HG03460 (cell line): Measurements from ENCODE around the gene PMIS2.

ENCODE experiments used
- ATAC-seq: cut with Tn5 transposase; IDR thresholded peaks from one replicate; pipeline ENCODE4 v1.9.1; 2021; ENCODE audit not compliant: unreplicated experiment

Gene PMIS2

DNA sequence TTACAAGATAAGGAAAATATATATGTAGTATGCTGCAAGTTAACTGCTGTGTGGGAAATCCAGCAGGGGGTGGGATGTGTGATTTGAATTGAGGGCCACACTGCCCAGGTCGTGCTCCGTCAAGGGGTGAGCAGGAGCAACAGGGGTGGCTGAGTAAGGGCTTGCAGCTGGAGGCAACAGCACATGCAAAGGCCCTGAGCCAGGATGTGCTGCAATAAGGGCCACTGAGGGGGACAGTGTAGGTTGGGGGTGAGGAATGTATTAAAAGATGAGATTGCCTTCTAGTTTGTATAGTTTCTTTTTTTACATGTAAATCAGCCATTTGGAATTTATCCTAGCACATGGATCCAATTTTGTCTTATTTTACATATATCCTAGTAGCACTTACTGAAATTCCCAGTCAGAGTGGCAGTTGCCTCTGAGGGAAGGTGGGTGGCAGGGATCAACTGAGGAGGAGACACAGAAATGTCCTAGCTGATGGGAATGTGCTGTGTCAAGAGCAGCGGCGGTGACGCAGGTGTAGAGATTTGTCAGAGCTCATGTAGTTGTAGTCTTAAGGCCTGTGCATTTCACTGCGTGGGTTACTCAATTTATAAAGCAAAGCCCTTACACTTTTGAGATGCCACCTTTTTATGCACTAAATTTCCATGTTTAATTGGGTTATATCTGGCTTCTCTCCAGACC is 37.5 kb downstream of the PMIS2 start:
- ATAC-seq, result no peak

DNA sequence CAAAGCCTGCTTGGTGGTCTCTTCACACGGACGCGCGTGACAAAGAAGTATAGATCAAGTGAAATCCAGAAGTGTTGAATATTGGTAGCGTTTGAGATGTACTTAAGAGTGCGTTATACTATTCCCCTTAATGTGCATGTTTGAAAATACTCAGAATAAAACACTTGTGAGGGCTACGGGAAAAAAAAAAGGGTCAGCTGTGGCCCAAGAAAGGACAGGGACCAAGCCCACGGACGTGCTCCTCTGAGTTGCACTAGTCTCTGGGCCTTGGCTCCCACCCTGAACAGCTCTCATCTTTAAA is 42.2 kb downstream of the PMIS2 start:
- ATAC-seq, result no peak

DNA sequence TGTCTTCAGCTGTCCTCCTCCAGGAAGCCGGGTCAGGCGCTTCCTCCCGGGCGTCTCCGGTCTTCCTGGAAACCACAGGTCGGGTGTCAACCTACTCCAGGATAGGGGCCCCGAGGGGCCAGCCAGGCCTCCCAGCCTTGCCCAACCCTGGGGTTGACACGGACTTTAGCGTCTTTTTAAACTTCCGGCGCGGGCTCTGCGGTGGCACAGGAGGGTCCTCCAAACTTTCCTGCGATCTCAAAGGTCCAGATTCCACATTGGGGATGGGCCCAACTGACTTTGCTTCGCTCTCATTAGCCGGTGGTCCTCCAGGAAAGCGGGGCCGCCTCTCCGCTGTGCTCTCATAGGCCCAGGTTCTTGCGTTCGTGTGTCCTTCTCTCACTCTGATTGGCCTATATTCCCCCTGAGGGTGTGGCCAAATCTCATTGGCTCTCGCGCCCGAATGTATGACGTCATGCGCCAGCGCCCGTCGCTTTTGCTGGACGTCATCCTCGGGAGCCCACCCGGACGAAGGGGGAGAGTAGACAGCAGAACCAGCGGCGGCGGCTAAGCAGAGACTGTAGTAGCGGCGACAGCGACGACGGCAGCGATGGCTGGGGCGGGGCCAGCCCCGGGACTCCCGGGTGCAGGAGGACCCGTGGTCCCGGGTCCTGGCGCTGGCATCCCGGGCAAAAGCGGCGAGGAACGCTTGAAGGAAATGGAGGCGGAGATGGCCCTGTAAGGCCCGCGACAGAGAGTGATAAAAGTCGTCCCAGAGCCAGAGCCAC is 42.8 kb downstream of the PMIS2 start, which contains the start of gene RBM42:
Gene RBM42, plus strand, starts transcription at position 472 of the 767 bp plus-strand sequence. Its CDS starts 118 bp downstream, at position 590.
- peak; percentile 94 for ATAC-seq

DNA sequence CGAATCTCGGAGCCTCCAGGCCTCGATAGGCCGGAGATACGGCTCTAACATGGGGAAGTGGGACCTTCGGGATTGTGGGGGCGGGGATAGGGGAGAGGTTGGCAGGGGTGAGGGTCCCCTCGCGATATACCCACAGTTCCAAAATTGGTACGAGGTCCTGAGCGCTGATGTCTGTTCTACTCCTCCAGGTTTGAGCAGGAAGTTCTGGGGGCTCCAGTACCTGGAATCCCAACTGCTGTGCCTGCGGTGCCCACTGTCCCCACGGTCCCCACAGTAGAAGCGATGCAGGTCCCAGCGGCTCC is 43.3 kb downstream of the PMIS2 start:
- no peak for ATAC-seq

DNA sequence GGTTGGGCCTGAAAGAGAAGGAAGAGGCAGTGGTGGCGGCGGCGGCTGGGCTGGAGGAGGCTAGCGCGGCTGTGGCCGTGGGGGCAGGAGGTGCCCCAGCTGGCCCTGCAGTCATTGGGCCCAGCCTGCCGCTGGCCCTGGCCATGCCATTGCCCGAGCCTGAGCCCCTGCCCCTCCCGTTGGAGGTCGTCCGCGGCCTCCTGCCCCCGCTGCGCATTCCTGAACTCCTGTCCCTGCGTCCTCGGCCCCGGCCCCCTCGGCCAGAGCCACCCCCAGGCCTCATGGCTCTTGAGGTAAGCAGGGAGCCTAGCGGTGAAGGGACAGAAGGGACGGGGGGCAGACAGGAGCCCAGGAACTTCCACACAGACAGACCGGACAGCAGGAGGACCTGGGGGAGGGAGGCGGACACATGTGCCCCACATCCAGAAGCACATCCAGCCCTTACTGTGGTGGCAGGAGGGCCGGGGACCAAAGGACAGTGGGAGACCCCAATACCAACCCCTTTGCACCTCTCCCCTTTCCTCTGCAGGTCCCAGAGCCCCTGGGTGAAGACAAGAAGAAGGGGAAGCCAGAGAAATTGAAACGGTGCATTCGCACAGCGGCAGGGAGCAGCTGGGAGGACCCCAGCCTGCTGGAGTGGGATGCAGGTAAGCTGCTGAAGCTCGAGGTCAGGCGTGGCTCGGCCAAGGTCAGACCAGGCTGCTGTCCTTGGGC is 47.9 kb downstream of the PMIS2 start:
- no peak for ATAC-seq

DNA sequence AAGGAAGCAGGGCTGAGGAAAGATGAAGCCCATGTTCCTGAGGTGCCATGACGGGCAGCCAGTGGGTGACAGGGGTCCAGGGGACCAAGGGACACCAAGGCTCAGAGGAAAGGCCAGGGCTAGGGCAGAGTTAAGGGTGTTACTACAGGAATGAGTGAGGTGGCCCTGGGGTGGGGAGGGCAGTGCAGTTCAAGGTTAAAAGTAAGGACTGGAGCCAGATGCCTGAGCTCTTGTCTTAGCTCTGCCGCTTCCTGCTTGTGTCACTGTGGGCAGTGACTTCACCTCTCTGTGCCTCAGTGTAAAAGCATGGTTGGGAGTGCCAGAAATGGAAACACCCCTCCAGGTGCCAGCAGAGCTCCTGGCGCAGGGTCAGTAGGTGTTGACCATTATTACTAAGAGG is 50.7 kb downstream of the PMIS2 start:
- ATAC-seq, result no peak
